Endothelial cell of umbilical vein (primary cell): ENCODE data around the gene PLD6. TPM values are rescaled to one million over a fixed set of nuclear protein-coding genes. Genes with fewer than 3 reads are reported as not detected.

Experiments used
- BruUV-seq: library from RNA; stranded (reverse); fragments of 400-500 nt; replicated peaks from 2 replicates; lab custom pipeline; 2021; lab: Mats Ljungman, UMichigan
- CTCF ChIA-PET: fragments of 300-600, 350-600 bp; sonication (Branson Sonifier 250); formaldehyde crosslinking; loops from one replicate; lab custom pipeline; 2021; ENCODE audit warnings: antibody characterized with exemption, inconsistent platforms; lab: Charles Lee
- POLR2A ChIA-PET: fragments of 300-600, 350-600 bp; sonication (Branson Sonifier 250); formaldehyde crosslinking; loops from one replicate; lab custom pipeline; 2021; ENCODE audit warnings: antibody characterized with exemption, inconsistent platforms; lab: Charles Lee
- DNase-seq: peaks from one replicate; pipeline ENCODE4 v3.0.0-alpha.2; 2011; ENCODE audit warnings: low read depth, low spot score
- FAIRE-seq: peaks from 2 replicates; lab custom pipeline; 2011; peaks lifted over from hg19 to GRCh38; lab: Jason Lieb, UNC
- H2AFZ ChIP-seq: 2 replicates; pipeline ENCODE4 v1.6.0; 2012; ENCODE audit warnings: low read depth, low read length, control low read depth, inconsistent platforms
- H3K27ac ChIP-seq: 2 replicates; pipeline ENCODE4 v1.5.1; 2011; ENCODE audit warnings: low read depth, mild to moderate bottlenecking, control low read depth, low read length, moderate library complexity; ENCODE audit not compliant: insufficient read depth
- H3K27me3 ChIP-seq, 2 experiments: 2 replicates each; pipeline versions ENCODE4 v1.6.0 to v1.6.1; 2011; ENCODE audit warnings: low read length in 2 of 2, mixed read lengths in 1 of 2; ENCODE audit not compliant: control insufficient read depth in 2 of 2, insufficient read depth in 2 of 2
- H3K36me3 ChIP-seq, 2 experiments: 2 replicates in 1 of 2; 3 replicates in 1 of 2; pipeline ENCODE4 v1.5.1; 2011; ENCODE audit warnings: low read length in 2 of 2, mild to moderate bottlenecking in 1 of 2, moderate library complexity in 1 of 2; ENCODE audit not compliant: control insufficient read depth in 2 of 2, insufficient read depth in 2 of 2; ENCODE audit errors: extremely low read depth in 1 of 2
- H3K4me1 ChIP-seq: 3 replicates; pipeline ENCODE4 v1.5.1; 2011; ENCODE audit warnings: mild to moderate bottlenecking, low read length; ENCODE audit not compliant: control insufficient read depth, insufficient read depth; ENCODE audit errors: extremely low read depth
- H3K4me2 ChIP-seq: 2 replicates; pipeline ENCODE4 v1.6.1; 2011; ENCODE audit warnings: low read length, control low read depth, mixed read lengths; ENCODE audit not compliant: insufficient read depth
- H3K4me3 ChIP-seq, 3 experiments: fragments of 200-600 bp in 1 of 3; sonication (generic), shearing (Covaris generic) in 1 of 3; replicated peaks in 1 of 3; 2 replicates each; pipeline ENCODE4 v1.5.1; 2011 to 2016; ENCODE audit warnings: control low read depth in 3 of 3, low read length in 3 of 3, mild to moderate bottlenecking in 2 of 3, inconsistent platforms in 1 of 3, low read depth in 1 of 3, moderate library complexity in 1 of 3; ENCODE audit not compliant: insufficient read depth in 1 of 3
- H3K79me2 ChIP-seq: 2 replicates; pipeline ENCODE4 v1.6.0; 2012; ENCODE audit warnings: low read length, inconsistent platforms; ENCODE audit not compliant: control insufficient read depth, insufficient read depth
- H3K9ac ChIP-seq: replicated peaks from 2 replicates; pipeline ENCODE3; 2011; ENCODE audit warnings: low read length, control low read depth; ENCODE audit not compliant: insufficient read depth; ENCODE audit errors: extremely low read depth
- H3K9me1 ChIP-seq: replicated peaks from 3 replicates; pipeline ENCODE4 v1.6.0; 2011; ENCODE audit warnings: mild to moderate bottlenecking, low read length; ENCODE audit not compliant: control insufficient read depth, insufficient read depth; ENCODE audit errors: extremely low read depth
- H3K9me3 ChIP-seq: replicated peaks from 2 replicates; pipeline ENCODE4 v1.5.1; 2012; ENCODE audit warnings: low read length, inconsistent platforms; ENCODE audit not compliant: control insufficient read depth, insufficient read depth
- H4K20me1 ChIP-seq: replicated peaks from 2 replicates; pipeline ENCODE3; 2011; ENCODE audit warnings: mild to moderate bottlenecking, low read length; ENCODE audit not compliant: control insufficient read depth, insufficient read depth; ENCODE audit errors: extremely low read depth
- EZH2 ChIP-seq: IDR thresholded peaks from 2 replicates; pipeline ENCODE4 v1.6.1; 2012; ENCODE audit warnings: borderline replicate concordance, low read depth, mild to moderate bottlenecking, moderate library complexity, low read length, inconsistent platforms; ENCODE audit not compliant: severe bottlenecking
- FOS ChIP-seq: IDR thresholded peaks from 2 replicates; pipeline ENCODE4 v1.6.1; 2011; ENCODE audit warnings: mild to moderate bottlenecking, low read length, moderate library complexity, borderline replicate concordance; ENCODE audit not compliant: insufficient read depth
- GATA2 ChIP-seq: IDR thresholded peaks from 2 replicates; pipeline ENCODE4 v1.7.0; 2011; ENCODE audit warnings: low read depth, mild to moderate bottlenecking, moderate library complexity, mixed read lengths, low read length; ENCODE audit not compliant: insufficient read length, insufficient read depth
- JUN ChIP-seq: IDR thresholded peaks from 2 replicates; pipeline ENCODE4 v1.6.1; 2011; ENCODE audit warnings: borderline replicate concordance, low read depth; ENCODE audit not compliant: insufficient read length, insufficient read depth
- MYC ChIP-seq: IDR thresholded peaks from one replicate; pipeline ENCODE4 v1.6.1; 2011; ENCODE audit warnings: mild to moderate bottlenecking, low read depth, low read length
- POLR2A ChIP-seq: IDR thresholded peaks from 2 replicates; pipeline ENCODE4 v1.6.1; 2012; ENCODE audit warnings: low read depth, mild to moderate bottlenecking, control low read depth, low read length
- POLR2AphosphoS5 ChIP-seq: IDR thresholded peaks from 2 replicates; pipeline ENCODE4 v1.6.1; 2012; ENCODE audit warnings: low read depth, mild to moderate bottlenecking, control low read depth, low read length, moderate library complexity; ENCODE audit not compliant: insufficient read depth
- dilution Hi-C: fragments of 300-500 bp; cut with MboI; formaldehyde crosslinking; loops from one replicate; pipeline ENCODE4 v1.15.0; 2019; ENCODE audit warnings: low sequenced_read_pairs; ENCODE audit not compliant: extremely low pct_ligation_motif_present
- intact Hi-C: fragments of 100-400 bp; cut with micrococcal nuclease; formaldehyde crosslinking; loops from one replicate; pipeline ENCODE4 v1.10.0; 2022
- polyA plus RNA-seq, 4 experiments: library from polyadenylated mRNA; depleted of rRNA in 3 of 4; stranded (reverse) in 3 of 4; unstranded in 1 of 4; fragments of >200 nt; gene quantifications; 2 replicates each; pipeline versions ENCODE4 v1.2.1 to v1.2.3, GENCODE V29; 2011 to 2012; ENCODE audit warnings: missing spikeins in 1 of 4
- total RNA-seq: library from RNA; stranded (reverse); gene quantifications from 2 replicates; pipeline ENCODE4 v1.2.3, GENCODE V29; 2021
- TF ChIP-seq, protein P1 (sequence below), 2 donors: IDR thresholded peaks; 1 replicate in 1 of 2; 2 replicates in 1 of 2; pipeline ENCODE4 v1.5.1; 2011; ENCODE audit warnings: low read length in 2 of 2, mild to moderate bottlenecking in 2 of 2, moderate library complexity in 2 of 2, control low read depth in 1 of 2, inconsistent platforms in 1 of 2, low read depth in 1 of 2; ENCODE audit not compliant: insufficient read depth in 1 of 2; ENCODE audit errors: extremely low read depth in 1 of 2
- TF ChIP-seq, protein P2 (sequence below): IDR thresholded peaks from 2 replicates; pipeline ENCODE4 v1.6.1; 2011; ENCODE audit not compliant: insufficient read depth, insufficient read length

The PLD6 gene
- total and polyA plus RNA-seq, 2 donors (not counting 3 experiments of a cell fraction or from before 2014, with no cell fraction given), result 2.9 to 4.4 TPM

DNA sequence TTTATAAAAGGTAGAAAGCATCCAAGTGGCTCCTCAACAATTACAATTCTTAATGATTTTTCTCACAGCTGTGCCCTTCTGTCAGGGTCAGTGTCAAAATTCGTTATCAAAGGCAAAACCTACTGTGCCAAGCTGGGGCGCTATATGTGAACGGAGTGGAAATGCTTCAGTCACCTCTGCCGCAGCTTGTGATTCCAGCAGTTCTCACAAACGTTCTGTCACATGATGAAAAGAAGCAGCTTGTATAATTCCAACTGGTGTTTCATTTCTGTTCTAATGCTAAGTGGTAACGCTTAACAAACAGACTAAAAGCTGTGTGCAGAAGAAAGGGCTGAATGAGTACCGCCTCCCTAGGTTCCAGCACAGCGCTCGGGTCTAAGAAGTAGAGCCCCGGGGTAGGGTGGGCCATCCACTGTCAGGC lies 14.2 kb downstream of the PLD6 start:
- TF ChIP-seq FOS (no peak), MYC (no peak), POLR2AphosphoS5 (no peak), GATA2 (no peak), POLR2A (no peak), EZH2 (no peak), JUN (no peak)
- TF ChIP-seq, protein P1, sequence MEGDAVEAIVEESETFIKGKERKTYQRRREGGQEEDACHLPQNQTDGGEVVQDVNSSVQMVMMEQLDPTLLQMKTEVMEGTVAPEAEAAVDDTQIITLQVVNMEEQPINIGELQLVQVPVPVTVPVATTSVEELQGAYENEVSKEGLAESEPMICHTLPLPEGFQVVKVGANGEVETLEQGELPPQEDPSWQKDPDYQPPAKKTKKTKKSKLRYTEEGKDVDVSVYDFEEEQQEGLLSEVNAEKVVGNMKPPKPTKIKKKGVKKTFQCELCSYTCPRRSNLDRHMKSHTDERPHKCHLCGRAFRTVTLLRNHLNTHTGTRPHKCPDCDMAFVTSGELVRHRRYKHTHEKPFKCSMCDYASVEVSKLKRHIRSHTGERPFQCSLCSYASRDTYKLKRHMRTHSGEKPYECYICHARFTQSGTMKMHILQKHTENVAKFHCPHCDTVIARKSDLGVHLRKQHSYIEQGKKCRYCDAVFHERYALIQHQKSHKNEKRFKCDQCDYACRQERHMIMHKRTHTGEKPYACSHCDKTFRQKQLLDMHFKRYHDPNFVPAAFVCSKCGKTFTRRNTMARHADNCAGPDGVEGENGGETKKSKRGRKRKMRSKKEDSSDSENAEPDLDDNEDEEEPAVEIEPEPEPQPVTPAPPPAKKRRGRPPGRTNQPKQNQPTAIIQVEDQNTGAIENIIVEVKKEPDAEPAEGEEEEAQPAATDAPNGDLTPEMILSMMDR (IDR thresholded peaks at IDR 0.05; ENCODE audit: extremely low read depth in 1 of 2, insufficient read depth in 1 of 2, low read depth in 1 of 2, low read length in 2 of 2), result no peak
- TF ChIP-seq, protein P2, sequence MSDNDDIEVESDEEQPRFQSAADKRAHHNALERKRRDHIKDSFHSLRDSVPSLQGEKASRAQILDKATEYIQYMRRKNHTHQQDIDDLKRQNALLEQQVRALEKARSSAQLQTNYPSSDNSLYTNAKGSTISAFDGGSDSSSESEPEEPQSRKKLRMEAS, result no peak
- no peaks in the 10 kb centered on the region for H4K20me1 ChIP-seq
- no peaks in the 10 kb centered on the region for H3K79me2 ChIP-seq
- no TSS peak for BruUV-seq
- FAIRE-seq (peak; percentile 65), DNase-seq (no peak)
- peak overlapping the region; percentile 56 for H3K9ac ChIP-seq
- no peaks in the 10 kb centered on the region for H3K27me3 ChIP-seq
- H3K4me2 ChIP-seq, result peak overlapping the region; percentile 35
- dilution Hi-C loops (no loop called here), intact Hi-C loops (loop anchor here (1.0 to 5.0 kb wide), 4 partner anchors 20 to 195 kb away; partner anchors contain the start of gene FLCN)
- H3K36me3 ChIP-seq, result peaks cover 0 to 2% of the 10 kb centered on the region in 2 experiments
- no peak overlapping the region for H3K4me3 ChIP-seq
- H2AFZ ChIP-seq, result no peak overlapping the region
- POLR2A ChIA-PET, result no interaction called here
- H3K9me1 ChIP-seq, result no peaks in the 10 kb centered on the region
- CTCF ChIA-PET, result interaction anchor here (1.1 to 3.4 kb wide), 5 partner anchors 9 to 51 kb away, joined by 4 to 16 read pairs (median 7); partner anchors contain the start of gene PLD6
- no peaks in the 10 kb centered on the region for H3K9me3 ChIP-seq
- H3K27ac ChIP-seq, result peak overlapping the region; percentile 79
- peaks cover 21% of the 10 kb centered on the region for H3K4me1 ChIP-seq
